Measurements from ENCODE around the gene CAMK1D.
"Not testable (repeated sequence)": the region's sequence is repeated elsewhere in the genome, so short reads cannot be mapped to it uniquely, and the experiment has no call there.

CAMK1D gene

DNA sequence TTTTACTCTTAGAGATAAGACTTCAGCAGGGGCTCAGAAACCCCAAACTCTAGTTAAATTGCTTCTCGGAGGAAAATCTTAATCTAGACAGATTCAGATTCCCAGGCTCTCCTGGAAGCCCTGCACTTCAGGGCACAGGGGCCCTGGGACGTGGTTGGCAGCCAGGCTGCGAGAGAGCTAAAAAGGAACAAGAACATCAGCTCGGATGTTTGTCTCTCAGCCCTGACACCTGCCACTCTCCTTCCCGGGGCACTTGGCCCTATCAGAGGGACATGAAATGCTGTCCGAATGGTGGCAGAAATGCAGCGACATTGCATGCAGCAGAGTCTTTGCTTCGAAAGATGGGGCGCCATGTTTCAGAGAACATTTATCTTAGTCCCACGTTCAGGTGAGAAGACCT, 485.4 kb downstream of the CAMK1D start:
- no peak for DNase-seq

- no peak for DNase-seq
These were observed 486.4 kb downstream of the CAMK1D start for GRCh38 chr10:12835709-12836108.

DNA sequence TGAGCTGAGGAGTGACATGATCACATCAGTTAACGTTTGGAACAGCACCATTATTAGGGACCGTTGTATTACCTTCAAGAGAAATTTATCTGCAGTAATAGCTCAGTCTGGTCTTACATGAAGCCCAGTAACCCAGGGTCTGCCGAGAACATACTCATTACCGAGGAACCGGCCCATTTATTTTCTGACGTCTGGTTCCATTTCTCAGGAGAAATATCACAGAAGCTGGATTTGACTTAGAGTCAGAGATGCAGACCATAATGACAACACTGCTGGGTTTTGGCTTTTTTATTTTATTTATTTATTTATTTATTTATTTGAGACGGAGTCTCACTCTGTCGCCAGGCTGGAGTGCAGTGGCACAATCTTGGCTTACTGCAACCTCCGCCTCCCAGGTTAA, 489.0 kb downstream of the CAMK1D start:
- DNase-seq = no peak

DNA sequence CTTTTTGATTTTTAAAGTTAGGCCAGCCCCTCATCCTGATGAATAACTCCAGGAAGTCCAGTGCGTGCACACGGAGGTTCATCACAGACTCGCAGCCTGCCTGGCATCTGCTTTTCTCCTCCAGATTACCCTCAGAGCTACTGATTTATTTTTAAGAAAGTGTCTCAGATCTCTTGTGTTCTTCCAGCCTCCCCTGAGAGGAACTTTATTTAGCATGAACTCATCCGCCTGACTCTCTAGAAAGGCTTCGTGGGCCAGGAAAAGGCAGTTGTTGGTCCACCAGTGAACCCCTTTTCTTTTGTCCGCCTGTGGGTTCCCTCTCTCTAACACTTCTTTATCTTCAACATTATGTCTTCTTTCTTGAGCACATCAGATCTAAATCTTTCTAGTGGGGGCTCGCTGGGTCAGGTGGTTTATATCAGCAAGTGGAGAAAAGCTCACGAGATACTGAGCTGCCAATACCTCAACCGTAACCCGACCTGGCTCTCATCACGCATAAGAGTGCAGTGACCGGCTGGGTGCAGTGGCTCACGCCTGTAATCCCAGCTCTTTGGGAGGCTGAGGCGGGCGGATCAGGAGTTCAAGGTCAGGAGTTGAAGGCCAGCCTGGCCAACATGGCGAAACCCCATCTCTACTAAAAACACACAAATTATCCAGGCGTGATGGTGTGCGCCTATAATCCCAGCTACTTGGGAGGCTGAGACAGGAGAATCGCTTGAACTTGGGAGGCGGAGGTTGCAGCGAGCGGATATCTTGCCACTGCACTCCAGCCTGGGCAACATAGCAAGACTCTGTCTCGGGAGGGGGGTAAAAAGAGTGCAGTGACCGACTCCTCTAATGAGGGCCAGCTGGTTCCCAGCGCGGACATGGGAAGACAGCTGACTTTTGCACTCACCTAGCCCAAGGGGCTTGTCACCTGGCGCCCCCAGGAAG, 489.9 kb downstream of the CAMK1D start:
- no peak for DNase-seq

- DNase-seq = no peak
These were observed 490.7 kb downstream of the CAMK1D start for GRCh38 chr10:12839941-12840611.

DNA sequence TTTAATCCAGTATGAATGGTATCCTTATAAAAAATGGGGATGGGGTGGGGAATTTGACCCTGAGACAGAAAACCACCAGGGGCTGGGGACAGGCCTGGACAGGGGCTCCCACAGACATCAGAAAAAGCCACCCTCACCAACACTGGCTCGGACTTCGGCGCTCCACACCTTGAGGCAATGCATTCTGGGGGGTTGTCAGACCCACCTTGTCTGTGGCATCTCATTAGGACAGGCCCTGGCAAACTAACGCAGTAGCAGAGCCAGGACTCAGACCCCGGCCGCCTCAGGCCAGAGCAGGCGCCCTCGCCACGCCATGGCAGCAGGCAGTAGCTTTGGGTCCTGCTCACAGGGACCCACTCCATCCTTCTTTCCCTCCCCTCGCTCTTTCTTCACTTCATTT, 492.1 kb downstream of the CAMK1D start:
- no peak for DNase-seq

DNA sequence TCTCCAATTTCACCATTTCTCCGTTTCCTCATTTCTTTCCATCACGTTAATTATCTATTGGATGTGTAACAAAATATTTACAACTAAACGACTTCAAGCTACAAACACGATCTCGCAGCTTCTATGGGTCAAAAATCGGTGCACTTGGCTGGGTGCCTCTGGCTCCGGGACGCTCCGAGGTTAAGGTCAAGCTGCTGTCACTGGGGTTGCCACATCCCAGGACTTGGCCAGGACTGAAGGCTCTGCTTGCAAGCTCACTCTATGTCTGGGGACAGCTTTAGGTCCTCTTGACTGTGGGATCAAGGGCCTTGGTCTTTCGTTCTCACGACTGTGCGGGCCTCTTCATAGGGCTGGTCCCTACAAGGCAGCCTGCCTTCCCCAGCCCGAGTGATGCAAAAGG, 492.5 kb downstream of the CAMK1D start:
- DNase-seq = no peak

DNA sequence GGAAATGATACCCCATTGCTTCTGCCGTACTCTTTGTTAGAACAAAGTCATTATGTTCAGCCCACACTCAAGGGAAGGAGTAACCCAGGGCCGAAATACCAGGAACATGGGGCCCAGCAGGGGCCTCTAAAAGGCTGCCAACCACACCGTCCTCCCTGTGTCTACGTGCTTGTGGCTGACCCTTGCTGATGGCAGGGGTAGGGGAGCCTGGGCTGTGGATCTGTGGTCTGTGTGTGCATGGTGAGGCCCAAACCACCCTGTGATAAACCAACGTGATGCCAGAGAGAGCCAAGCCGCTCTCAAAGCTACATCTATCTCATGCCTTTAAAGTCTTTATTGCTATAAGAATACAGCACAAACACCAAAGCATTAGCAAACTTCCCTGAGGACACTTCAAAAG, 493.0 kb downstream of the CAMK1D start:
- no peak for DNase-seq

- no peak for DNase-seq
These were observed 494.1 kb downstream of the CAMK1D start for GRCh38 chr10:12843296-12843945.

- no peak for DNase-seq
These were observed 495.6 kb downstream of the CAMK1D start for GRCh38 chr10:12844811-12845483.

- DNase-seq = no peak
These were observed 497.4 kb downstream of the CAMK1D start for GRCh38 chr10:12846718-12847117.

- DNase-seq = no peak
These were observed 498.1 kb downstream of the CAMK1D start for GRCh38 chr10:12847361-12847975.

DNA sequence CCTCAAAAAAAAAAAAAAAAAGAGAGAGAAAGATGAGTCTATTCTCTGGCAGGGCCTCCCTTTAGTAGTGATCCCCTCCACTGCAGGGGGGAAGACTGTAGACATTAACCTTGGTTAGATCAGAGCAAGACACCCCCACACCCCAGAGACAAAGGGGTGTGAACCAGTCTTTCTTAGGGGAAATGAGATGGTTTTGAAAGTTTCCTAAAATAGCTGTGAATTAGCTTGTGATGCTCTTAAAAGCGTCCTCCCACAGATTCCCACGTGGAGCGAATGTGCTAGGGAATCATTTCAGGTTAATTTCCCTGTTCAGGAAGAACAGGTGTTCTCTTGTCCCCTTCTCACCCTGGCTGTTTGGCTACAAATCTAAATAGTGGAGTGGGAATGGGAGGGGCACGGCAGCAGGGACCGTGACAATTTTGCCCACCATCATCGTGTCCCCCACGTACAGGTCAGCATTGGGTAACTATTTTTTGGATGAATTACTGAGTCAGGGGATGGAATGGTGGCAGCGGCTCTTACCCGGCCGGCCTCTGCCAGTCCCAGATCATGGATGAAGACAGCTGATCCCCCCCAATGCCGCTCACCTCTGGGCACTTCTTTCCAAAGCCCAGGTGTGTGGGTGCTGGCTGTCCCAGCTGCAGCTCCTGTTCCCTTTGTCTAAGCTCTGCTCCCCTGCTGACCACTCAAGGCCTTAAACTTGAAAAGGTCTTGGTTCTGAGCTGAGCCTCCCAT, 499.3 kb downstream of the CAMK1D start:
- no peak for DNase-seq

DNA sequence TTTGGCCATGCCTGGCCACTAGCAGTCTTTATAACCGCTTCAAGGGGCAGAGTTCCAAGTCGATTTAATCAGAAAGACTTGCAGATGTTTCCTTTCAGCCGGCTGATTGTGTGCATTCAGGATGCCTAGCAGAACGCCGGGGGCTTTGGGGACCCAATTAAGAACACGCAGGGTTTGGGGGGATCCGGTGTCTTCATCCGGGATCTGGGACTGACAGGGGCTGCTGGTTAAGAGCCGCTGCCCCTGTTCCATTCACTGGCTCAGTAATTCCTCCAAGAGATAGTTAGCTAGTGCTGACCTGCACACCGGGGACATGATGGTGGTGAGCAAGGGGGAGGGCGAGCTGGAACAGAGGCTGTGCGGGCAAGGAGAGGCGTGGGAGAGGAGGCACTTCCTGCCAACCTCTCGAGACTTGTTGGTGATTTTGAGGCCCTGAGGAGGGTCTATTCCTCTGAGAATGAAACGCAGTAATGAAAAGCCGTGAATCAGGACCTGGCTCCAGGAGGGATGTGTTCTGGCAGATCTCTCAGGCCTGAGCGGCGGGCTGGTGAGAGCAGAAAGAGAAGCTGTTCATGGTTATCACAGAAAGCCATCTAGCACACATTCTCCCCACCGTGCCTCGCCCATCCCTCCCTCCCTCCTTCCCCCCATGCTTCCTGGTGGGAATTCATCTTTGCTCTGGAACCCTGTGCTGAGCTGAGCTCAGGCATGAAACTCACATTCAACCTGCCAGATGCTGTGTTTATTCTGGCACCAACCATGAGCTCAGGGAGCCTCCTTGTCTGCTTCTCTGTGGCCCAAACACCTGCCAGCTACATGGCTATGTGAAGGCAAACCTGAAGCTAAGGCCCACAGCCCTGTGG, 500.2 kb downstream of the CAMK1D start:
- DNase-seq = no peak

GRCh38 chr10:12852687-12853086, 503.3 kb downstream of the CAMK1D start:
- DNase-seq = no peak

DNA sequence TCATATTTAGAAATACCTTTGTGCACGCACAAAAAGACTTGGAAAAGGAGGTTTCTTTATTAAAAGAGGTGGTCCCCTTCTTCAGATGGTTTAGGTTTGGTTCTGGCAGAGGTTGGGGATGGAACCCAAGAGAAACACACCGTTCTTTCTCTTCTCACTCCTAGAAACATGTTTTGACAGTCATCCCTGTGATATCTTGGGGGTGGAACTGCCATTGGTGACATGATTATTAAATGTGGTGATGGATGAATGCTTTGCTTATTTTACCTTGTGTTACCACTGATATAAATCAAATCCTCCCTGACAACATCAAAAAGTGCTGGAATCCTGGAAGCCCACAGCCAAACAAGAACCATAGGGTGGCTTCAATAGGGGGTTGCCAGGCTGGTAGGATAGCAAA, 505.6 kb downstream of the CAMK1D start:
- no peak for DNase-seq

- DNase-seq = no peak
These were observed 513.1 kb downstream of the CAMK1D start for GRCh38 chr10:12862459-12862858.

DNA sequence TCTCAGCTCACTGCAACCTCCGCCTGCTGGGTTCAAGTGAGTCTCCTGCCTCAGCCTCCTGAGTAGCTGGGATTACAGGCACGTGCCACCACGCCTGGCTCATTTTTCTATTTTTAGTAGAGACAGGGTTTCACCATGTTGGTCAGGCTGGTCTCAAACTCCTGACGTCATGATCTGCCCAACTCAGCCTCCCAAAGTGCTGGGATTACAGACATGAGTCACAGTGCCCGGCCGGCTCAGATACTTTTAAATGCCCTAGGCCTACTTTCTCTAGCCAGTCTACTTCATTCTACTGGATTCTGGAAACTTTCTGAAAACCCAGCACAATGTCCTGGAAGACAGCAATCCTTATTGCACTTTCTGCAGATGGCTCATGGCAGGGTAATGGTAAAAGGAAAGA, 516.2 kb downstream of the CAMK1D start:
- not testable (repeated sequence) for DNase-seq

DNA sequence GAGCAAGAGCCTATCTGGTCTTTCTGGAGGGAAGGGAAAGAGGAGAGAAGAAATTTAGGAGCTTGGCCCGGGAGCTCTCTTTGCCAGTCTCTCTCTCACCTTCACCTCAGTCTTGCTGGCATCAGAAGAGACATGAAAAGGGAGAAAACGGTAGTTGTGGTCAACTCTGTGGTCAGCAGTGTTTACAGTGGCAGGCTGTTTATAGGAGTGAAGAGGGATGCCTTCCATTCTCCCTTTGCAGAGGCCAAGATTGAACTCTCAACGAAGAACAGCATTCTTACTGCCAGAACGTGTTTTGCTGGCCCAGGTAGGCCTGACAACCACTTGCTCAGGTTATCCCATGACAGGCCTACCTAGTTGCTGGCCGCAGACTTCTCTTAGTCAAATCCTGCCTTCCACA, 518.9 kb downstream of the CAMK1D start:
- no peak for DNase-seq

DNA sequence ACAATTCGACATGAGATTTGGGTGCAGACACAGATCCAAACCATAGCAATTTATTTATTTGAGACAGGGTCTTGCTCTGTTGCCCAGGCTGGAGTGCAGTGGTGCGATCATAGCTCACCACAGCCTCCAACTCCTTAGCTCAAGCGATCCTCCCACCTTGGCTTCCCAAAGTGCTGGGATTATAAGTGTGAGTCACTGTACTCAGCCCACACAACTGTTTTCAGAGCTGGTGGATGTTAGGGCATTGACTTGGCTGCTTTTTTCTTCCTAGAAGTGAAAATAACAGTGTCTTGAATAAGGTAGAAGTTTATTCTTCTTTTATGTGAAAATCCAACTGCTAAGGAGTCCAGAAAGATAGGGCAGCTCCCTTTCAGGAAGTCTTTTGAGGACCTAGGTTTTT, 520.1 kb downstream of the CAMK1D start:
- DNase-seq = no peak

- DNase-seq = no peak
These were observed 523.2 kb downstream of the CAMK1D start for GRCh38 chr10:12872577-12872976.

Measured in GF-D8 (cell line).